Right atrium auricular region (tissue), 2 donors: ENCODE data around the gene GFOD1. TPM values are rescaled to one million over a fixed set of nuclear protein-coding genes. Genes with fewer than 3 reads are reported as not detected.

ENCODE experiments used
- DNase-seq: peaks from one replicate; pipeline ENCODE4 v3.0.0-alpha.2; 2019; ENCODE audit warnings: low spot score
- H3K27ac ChIP-seq, 2 donors: fragments of 200-600 bp; sonication (generic); 1 replicate in 1 of 2; 2 replicates in 1 of 2; pipeline ENCODE4 v1.5.1; 2016 to 2019
- H3K27me3 ChIP-seq, 2 donors: fragments of 200-600 bp; sonication (generic); one replicate each; pipeline versions ENCODE4 v1.5.1 to v1.6.0; 2017 to 2019
- H3K36me3 ChIP-seq: fragments of 200-600 bp; sonication (generic); one replicate; pipeline ENCODE4 v1.5.1; 2016
- H3K4me1 ChIP-seq, 2 donors: fragments of 200-600 bp; sonication (generic); one replicate each; pipeline versions ENCODE4 v1.5.1 to v1.6.0; 2017 to 2019
- H3K4me3 ChIP-seq, 2 donors: fragments of 200-600 bp; sonication (generic); 1 replicate in 1 of 2; 2 replicates in 1 of 2; pipeline ENCODE4 v1.5.1; 2017 to 2019; ENCODE audit warnings: mild to moderate bottlenecking in 1 of 2, moderate library complexity in 1 of 2
- H3K9me3 ChIP-seq, 2 donors: fragments of 200-600 bp; sonication (generic); one replicate each; pipeline ENCODE4 v1.5.1; 2019
- total RNA-seq, 2 donors: library from RNA; depleted of rRNA; stranded (reverse); fragments of >200 nt; gene quantifications; one replicate each; pipeline ENCODE4 v1.1.0, GENCODE V29; 2016
- TF ChIP-seq, protein P1 (sequence below), 2 donors: fragments of 200-600 bp; sonication (generic); IDR thresholded peaks; one replicate each; pipeline ENCODE4 v1.5.1; 2019; ENCODE audit warnings: antibody characterized with exemption in 2 of 2

The GFOD1 gene
- total RNA-seq, 2 donors from 2014 or later: 66.2 to 96.3 TPM

DNA sequence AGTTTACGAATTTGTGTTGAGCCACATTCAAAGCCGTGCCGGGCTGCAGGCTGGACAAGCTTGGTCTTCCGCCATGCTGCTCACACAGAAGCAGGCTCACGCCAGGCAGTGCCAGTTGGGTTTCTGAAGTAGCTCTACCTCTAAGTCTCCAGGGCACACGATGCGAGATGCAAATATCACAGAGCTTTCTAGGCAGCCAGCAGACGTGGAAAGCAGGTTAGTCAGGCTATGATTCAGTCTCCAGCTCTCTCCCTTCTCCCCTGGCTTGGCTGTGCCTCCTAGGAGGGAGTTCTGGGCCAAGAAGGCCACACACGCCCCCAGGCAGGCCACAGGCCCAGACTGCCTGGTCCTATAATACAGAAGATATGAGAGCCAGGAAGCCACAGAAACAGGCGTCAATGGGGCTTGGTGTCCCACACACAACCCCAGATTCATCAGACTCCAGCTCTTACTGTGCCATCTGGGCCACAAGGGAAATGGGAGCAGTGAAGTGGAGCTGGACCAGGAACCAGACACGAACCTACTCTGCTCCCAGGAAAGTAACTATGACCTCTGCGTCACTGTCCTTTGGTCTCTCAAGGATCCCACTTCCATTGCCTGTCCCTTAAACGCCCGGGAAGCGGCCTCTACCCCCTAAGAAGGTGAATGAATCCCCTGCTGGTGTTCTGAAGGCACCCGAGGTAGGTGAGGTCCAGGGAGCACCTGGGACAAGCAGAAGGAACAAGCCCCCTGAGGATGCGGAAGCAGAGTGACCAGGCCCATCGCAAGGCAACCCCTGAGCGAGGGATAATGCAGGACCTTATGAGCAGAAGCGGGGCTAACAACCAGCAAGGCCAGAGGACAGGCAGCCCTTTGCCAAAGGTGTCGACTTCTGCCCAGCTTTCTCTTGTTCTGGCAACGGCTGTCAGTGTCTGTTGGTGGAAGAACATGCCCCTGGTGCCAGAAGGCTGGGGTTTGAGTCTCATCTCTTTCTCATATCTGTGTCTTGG is 61.2 kb downstream of the GFOD1 start:
- H3K4me3 ChIP-seq: no peak overlapping the region
- no peak for DNase-seq
- H3K4me1 ChIP-seq: peaks cover 0 to 96% of the 10 kb centered on the region in 2 donors
- TF ChIP-seq, protein P1, sequence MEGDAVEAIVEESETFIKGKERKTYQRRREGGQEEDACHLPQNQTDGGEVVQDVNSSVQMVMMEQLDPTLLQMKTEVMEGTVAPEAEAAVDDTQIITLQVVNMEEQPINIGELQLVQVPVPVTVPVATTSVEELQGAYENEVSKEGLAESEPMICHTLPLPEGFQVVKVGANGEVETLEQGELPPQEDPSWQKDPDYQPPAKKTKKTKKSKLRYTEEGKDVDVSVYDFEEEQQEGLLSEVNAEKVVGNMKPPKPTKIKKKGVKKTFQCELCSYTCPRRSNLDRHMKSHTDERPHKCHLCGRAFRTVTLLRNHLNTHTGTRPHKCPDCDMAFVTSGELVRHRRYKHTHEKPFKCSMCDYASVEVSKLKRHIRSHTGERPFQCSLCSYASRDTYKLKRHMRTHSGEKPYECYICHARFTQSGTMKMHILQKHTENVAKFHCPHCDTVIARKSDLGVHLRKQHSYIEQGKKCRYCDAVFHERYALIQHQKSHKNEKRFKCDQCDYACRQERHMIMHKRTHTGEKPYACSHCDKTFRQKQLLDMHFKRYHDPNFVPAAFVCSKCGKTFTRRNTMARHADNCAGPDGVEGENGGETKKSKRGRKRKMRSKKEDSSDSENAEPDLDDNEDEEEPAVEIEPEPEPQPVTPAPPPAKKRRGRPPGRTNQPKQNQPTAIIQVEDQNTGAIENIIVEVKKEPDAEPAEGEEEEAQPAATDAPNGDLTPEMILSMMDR (IDR thresholded peaks at IDR 0.05): no peak
- H3K27me3 ChIP-seq: no peaks in the 10 kb centered on the region
- H3K36me3 ChIP-seq: no peaks in the 10 kb centered on the region
- no peaks in the 10 kb centered on the region for H3K9me3 ChIP-seq
- peak overlapping the region; percentile 78 to 91 for H3K27ac ChIP-seq

- H3K4me3 ChIP-seq: no peak overlapping the region
- H3K36me3 ChIP-seq: no peaks in the 10 kb centered on the region
Observed at GRCh38 chr6:13425270-13425873, 62.0 kb downstream of the GFOD1 start.

DNA sequence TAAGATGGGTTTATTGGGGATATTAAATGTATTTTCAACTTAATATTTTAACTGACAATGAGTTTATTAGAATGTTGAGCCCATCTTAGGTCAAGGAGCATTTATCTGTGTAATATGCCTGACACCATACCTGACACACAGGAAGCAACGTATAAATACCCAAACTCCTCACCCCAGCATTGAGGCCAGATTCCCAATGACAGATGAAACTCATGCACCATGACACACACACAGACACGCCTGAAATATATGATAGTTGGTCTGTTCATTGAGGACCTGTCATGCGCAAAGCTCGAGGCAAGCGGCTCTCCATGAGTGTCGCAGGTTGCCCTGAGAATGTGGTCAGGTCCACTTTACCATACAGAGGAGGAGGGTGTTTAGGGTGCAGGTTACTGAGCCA is 64.1 kb downstream of the GFOD1 start:
- Histone ChIP-seq H3K27ac (peak overlapping the region; percentile 78 to 91), H3K4me1 (peaks cover 0 to 99% of the 10 kb centered on the region in 2 donors), H3K36me3 (no peaks in the 10 kb centered on the region), H3K27me3 (no peaks in the 10 kb centered on the region), H3K4me3 (no peak overlapping the region), H3K9me3 (no peaks in the 10 kb centered on the region)
- no peak for DNase-seq
- TF ChIP-seq, protein P1 (IDR thresholded peaks at IDR 0.05): no peak

More at GRCh38 chr6:13425270-13425873, 62.0 kb downstream of the GFOD1 start:
- peak overlapping the region; percentile 78 to 91 for H3K27ac ChIP-seq
- H3K27me3 ChIP-seq: no peaks in the 10 kb centered on the region
- DNase-seq: no peak
- H3K4me1 ChIP-seq: peaks cover 0 to 96% of the 10 kb centered on the region in 2 donors
- H3K9me3 ChIP-seq: no peaks in the 10 kb centered on the region
- TF ChIP-seq, protein P1 (IDR thresholded peaks at IDR 0.05): no peak

DNA sequence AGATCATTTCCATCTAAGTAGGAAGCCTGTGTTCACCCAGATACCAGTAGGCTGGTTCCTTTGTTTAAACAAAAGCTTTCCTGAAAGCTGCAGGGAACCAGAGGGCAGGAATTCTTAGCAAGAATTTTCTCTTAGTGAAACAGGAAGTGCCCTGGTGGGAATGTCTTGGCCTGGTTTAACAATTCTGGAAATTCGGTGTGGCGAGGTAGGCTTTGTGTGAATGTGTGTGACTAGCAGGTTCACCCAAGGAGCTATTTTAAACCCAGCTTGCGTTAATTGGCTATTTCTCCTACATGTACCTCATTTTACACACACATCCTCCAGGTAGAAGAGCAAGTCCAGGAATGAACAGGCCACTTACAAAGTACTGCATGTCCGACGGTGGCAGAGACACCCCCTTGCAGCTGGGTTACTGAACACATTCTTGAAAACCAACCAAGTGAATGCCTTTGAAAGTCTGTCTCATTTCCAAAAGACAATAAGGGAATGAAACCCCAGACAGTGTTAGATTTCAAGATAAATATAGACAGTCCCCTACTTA is 64.6 kb downstream of the GFOD1 start:
- no peak for DNase-seq
- Histone ChIP-seq H3K36me3 (no peaks in the 10 kb centered on the region), H3K9me3 (no peaks in the 10 kb centered on the region), H3K27ac (peak overlapping the region; percentile 78 to 91), H3K4me1 (peaks cover 0 to 99% of the 10 kb centered on the region in 2 donors), H3K27me3 (no peaks in the 10 kb centered on the region), H3K4me3 (no peak overlapping the region)
- TF ChIP-seq, protein P1 (IDR thresholded peaks at IDR 0.05): no peak

- H3K4me1 ChIP-seq: peaks cover 0 to 100% of the 10 kb centered on the region in 2 donors
- no peaks in the 10 kb centered on the region for H3K9me3 ChIP-seq
- no peaks in the 10 kb centered on the region for H3K36me3 ChIP-seq
- no peak for DNase-seq
- no peaks in the 10 kb centered on the region for H3K27me3 ChIP-seq
- TF ChIP-seq, protein P1 (IDR thresholded peaks at IDR 0.05): no peak
- peak overlapping the region; percentile 78 to 91 for H3K27ac ChIP-seq
- no peak overlapping the region for H3K4me3 ChIP-seq
Observed at GRCh38 chr6:13421425-13422059, 65.9 kb downstream of the GFOD1 start.
